MM.1S (cell line): ENCODE data around the gene KCNN1.

Experiments used
- EZH2 ChIP-seq: fragments of 300-600 bp; sonication (generic); optimal IDR thresholded peaks from 2 replicates; pipeline ENCODE3; 2017; ENCODE audit warnings: low read depth, mild to moderate bottlenecking, antibody characterized with exemption, low read length, mixed read lengths
- EZH2phosphoT487 ChIP-seq: fragments of 300-600 bp; sonication (generic); IDR thresholded peaks from 2 replicates; pipeline ENCODE4 v1.6.1; 2018; ENCODE audit warnings: antibody characterized with exemption, low read length
- TF ChIP-seq, protein P1 (sequence below): fragments of 300-600 bp; sonication (generic); IDR thresholded peaks from 2 replicates; pipeline ENCODE4 v1.5.1; 2016; ENCODE audit warnings: antibody characterized with exemption, low read length, mixed read lengths

- TF ChIP-seq, protein P1, sequence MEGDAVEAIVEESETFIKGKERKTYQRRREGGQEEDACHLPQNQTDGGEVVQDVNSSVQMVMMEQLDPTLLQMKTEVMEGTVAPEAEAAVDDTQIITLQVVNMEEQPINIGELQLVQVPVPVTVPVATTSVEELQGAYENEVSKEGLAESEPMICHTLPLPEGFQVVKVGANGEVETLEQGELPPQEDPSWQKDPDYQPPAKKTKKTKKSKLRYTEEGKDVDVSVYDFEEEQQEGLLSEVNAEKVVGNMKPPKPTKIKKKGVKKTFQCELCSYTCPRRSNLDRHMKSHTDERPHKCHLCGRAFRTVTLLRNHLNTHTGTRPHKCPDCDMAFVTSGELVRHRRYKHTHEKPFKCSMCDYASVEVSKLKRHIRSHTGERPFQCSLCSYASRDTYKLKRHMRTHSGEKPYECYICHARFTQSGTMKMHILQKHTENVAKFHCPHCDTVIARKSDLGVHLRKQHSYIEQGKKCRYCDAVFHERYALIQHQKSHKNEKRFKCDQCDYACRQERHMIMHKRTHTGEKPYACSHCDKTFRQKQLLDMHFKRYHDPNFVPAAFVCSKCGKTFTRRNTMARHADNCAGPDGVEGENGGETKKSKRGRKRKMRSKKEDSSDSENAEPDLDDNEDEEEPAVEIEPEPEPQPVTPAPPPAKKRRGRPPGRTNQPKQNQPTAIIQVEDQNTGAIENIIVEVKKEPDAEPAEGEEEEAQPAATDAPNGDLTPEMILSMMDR = no peak
- no peak for TF ChIP-seq EZH2
- TF ChIP-seq EZH2phosphoT487 = no peak
These were observed 18.4 kb upstream of the KCNN1 start for GRCh38 chr19:17948514-17948900.
